Stimulated activated CD8-positive, alpha-beta memory T cell treated with anti-CD3 and anti-CD28 coated beads, Interleukin-4, amount 100 ng/mL, for 48 hours (primary cell): ENCODE data around the gene BEX3.
"Not testable (repeated sequence)": the region's sequence is repeated elsewhere in the genome, so short reads cannot be mapped to it uniquely, and the experiment has no call there.

Experiments used
- DNase-seq: peaks from one replicate; pipeline ENCODE4 v3.0.0-alpha.2; 2020

BEX3 gene

DNA sequence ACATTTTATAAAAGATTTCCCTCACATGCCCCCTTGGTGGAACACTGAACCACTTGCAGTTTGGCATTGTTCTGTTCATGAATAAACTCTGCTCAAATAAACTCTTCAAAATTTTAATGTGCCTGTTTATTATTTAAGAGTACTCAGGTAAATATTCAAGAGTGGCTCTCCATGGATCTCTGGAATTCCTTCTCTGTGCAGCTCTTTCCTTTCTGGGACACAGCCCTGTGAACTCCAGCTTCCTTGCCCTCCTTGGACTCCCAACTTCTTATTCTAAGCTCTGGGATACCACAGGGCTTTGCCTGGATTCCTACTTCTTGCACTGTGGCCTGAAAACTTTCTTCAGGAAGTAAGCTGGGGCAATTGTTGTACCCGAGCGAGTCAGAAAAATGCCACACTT lies 8.3 kb downstream of the BEX3 start:
- DNase-seq, result no peak

DNA sequence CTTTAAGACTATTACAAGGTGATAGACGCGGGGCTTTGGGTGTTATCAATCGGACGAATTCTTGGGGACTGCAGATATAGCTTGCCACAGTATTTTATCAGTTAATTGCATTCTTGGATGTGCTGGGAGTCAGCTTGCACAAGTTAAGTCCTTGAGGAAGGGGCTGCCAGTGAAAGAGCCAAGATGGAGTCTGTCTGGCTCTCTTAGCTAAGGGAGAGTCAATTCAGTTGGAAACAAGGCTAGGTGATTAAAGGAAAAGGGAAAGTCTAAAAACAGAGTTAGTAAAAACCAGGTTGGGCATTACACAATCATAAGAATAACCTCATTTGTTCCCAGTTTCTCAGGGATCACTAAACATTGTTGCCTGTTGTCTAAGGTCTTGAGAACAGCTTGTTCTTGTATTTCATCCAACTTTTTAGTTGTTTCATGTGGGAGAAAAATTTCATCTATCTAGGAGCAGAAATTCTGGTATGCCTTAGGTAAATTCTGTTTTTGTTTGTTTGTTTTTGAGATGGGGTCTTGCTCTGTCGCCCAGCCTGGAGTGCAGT lies 9.0 kb downstream of the BEX3 start:
- DNase-seq, result not testable (repeated sequence)

DNA sequence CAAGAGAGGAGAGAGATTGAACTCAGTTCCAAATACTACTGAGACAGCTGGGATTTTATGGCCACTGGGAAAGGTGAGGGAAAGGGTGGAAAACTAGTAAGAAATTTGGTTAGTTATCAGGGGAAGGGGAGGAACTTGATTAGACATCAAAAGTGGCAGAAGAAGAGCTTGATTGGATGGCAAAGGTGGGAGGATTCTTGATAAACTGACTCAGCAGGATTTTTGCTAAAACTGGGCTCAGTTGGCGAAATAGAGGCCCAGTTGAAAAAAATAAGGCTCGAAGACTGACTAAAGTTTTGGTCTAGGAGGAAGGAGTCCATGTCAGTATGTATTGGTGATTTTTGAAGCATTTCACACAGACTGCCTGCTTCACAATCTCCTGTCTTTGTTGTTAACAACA lies 10.0 kb downstream of the BEX3 start:
- no peak for DNase-seq

DNA sequence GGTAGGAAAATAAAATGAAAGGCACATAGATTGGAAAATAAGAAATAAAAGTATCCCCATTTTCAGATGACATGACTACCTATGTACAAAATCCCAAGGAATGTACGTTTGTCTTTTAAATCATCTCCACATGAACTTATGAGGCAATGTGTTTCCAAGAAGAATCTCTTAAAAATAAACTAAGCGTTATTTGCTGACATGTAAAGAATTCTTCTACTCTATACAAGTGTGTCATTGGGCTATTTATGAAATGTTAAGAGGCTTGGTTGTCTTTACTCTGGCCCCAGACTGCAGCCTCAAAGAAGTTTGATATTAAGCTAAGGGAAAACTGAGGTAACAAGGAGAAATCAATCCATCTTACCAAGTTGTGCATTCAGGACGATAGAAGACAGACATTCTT lies 17.1 kb downstream of the BEX3 start:
- DNase-seq, result no peak

DNA sequence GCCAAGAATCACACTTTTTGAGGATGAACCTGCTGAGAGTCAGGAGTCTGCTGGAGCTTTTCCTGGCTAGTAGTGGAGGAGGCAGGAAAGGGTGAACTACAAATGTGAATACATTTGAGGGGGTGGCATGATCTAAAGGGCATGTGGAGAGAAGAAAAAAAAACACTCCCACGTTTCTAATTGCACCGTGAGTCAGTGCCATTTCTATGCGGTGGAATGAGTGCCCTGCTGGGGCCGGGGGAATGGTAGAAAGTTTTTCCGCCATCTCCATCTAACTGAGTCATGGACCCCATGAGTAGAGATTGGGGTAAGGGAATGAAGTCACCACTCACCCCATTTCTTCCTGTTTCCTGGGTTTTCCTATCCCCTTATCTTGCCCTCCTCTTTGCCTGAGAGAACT lies 19.8 kb downstream of the BEX3 start:
- no peak for DNase-seq

DNA sequence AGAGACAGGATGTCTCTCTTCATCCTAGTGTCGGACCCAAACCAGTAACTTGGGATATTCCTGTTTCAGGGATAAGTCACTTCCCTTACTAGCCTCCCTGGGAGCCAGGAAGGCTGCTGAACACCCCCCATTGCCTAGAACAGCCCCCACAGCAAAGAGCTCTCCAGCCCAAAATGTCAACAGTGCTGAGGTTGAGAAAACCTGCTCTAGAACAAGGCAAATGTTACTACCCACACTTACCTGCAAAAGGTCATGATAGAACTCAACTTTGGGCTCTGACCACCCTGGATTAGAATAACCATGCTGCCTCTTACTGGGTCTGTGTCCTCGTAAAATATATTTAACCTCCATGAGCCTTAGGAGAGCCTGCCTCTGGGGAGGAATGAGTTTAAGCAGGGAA lies 20.3 kb downstream of the BEX3 start:
- DNase-seq, result no peak

DNA sequence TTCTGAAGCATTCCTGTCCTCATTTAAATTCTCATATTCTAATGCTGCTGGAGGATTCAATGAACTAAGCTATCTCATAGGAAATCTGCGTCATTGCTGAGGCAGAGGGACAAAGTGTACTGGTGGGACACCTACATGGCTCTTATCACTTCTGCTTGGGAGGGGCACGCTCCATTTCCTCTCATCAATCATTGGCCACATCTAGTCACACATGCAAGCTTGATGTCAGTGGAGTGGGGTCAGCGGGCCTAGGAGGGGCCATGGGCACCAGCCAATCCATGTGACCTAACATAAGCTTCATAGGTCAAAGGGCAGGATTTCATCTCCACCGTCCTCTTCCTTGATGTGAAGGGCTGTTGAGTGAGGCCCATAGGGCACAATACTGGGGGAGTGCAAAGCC lies 21.4 kb downstream of the BEX3 start:
- no peak for DNase-seq

DNA sequence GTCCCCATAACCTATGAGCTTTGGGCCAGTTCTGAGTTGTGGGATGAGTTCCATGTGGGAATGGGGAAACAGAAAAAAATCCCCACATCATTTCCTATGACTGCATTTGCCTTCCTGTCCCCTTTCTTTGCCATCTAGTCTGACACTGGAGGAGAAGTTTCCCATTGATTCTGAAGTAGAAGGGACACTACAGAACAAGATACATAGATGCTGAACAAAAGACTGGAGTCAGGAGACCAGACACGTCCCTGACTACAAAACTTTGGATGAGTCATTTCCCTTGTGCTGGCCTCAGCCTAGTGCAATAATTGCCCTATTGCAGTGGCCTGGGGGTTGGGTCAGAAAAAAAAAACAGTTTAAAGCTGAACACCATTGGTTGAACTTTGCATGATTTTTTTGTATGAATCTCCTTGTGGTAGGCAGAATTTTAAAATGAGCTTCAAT lies 22.1 kb downstream of the BEX3 start:
- no peak for DNase-seq

DNA sequence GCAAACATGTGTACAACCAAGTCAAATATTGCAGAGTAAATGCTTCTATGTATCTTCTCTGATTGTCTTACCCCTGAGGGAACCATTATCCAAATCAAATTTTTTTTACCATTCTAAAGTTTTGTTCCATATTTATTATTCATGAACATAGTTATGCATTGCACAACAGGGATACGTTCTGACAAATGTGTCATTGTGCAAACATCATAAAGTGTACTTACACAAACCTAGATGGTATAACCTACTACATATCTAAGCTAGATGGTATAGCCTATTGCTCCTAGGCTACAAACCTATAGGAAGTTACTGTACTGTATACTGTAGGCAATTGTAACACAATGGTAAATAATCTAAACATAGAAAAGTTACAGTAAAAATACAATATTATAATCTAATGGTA lies 23.4 kb downstream of the BEX3 start:
- no peak for DNase-seq

DNA sequence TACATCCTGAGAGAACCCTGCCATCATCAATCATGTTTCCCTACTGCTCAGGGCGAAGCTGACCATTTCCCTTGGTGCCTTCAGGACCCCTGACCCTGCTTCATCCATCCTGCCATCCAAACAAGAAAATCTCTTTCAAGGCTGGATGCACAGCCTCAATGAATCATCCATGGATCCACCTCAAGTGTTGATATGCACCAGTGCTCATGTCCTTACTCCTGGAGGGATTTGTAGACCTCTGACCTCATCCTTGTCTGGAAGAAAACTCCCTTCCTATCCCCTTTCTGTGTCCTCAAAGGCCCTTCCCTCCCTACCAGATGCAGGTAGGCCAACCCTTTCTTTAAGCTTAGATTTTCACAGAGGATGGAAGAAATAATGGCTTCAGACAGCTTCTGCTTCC lies 24.6 kb downstream of the BEX3 start:
- DNase-seq, result no peak

DNA sequence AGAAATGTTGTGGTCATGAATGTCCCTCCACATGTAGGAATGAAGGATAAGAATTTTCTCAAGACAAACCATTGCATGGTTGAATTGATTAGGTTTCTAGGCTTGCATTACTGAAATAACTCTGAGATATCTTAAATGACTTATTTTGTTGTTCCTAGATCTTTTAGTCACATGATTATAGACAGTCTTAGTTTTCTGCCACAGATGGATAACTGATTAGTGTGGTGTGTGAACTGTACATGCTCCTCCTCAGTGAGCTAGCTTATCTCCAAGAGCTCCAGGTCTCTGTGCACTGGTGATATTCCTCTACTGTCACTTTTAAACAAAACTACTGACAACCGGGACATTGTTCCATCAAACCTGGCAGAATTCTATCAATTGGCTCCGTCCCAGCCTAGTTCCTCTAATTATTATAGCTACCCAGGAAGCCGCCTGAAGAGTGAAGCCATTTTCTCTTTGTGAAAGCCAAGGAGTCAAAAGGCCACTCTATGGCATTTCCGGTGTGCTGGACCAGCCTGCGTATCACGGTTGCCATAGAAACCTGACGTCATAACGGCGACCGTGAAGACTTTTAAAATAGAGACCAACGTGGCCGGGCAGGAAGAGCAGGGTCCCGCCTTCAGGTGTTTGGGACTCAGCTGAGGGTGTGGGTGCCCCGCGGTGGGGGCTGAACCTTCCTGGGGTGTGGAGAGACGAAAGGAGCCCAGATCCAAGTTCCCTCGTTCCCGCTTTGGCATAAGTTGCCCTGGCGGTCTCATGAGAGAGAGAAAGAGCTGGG lies 28.1 kb downstream of the BEX3 start:
- DNase-seq, result peak; percentile 69

DNA sequence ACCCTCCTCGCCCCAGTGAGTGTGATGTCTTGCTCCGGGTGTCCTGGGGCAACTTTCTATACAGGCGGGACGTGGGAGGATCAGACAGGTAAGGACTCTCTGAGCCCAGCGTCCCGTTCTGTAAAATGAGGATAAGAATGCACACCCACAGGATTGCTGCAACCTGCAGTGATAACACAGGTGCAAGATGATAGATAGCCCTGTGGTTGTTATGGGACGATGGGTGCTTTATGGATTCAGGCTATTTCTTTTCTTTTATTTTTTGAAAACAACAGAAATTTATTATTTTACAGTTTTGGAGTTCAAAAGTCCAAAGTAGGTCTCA lies 28.6 kb downstream of the BEX3 start:
- DNase-seq, result no peak

DNA sequence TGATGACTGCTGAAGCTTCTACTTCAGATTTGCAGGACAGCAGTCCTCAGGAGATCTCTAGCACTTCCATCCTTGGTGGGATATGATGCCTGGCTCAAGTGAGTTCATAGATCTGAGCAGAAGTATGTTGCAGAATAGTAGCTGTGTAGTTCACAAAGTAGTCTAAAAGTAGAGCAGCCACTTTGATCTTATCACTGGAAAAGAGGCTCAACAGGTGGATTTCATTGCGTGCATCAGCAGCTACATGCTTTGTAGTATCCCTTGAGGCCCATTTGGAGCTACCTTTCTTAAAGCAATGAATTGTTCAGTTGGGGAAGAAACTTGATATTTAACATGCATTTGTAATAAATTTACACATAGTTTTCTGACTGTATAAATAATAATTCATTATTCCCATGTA lies 29.9 kb downstream of the BEX3 start:
- no peak for DNase-seq

DNA sequence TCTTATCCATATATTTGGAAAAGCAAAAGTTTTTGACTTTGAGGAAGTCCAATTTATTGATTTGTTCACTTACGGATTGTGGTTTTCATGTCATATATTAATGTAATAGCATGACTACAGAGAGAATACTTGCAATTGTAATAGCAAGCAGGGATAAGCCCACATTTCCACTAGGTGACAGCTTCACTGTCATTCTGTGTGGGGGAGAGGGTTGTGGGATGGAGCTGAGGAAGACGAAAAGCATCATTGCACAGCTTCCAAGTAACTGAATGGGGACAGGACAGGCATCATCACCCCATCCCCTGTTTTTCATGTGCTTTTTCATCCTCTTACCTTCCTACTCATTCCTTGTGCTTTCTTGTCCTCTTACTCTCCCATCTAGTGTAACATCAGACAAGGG lies 31.4 kb downstream of the BEX3 start:
- DNase-seq, result no peak

DNA sequence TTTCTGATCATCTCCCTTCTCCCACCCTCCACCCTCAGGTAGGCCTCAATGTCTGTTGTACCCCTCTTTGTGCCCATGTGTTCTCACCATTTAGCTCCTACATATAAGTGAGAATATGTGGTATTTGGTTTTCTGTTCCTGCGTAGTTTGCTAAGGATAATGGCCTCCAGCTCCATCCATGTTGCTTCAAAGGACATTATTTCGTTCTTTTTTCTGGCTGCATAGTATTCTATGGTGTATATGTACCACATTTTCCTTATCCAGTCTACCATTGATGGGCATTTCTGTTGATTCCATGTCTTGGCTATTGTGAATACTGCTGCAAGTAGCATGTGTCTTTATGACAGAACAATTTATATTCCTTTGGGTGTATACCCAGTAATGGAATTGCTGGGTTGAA lies 35.4 kb downstream of the BEX3 start:
- not testable (repeated sequence) for DNase-seq

DNA sequence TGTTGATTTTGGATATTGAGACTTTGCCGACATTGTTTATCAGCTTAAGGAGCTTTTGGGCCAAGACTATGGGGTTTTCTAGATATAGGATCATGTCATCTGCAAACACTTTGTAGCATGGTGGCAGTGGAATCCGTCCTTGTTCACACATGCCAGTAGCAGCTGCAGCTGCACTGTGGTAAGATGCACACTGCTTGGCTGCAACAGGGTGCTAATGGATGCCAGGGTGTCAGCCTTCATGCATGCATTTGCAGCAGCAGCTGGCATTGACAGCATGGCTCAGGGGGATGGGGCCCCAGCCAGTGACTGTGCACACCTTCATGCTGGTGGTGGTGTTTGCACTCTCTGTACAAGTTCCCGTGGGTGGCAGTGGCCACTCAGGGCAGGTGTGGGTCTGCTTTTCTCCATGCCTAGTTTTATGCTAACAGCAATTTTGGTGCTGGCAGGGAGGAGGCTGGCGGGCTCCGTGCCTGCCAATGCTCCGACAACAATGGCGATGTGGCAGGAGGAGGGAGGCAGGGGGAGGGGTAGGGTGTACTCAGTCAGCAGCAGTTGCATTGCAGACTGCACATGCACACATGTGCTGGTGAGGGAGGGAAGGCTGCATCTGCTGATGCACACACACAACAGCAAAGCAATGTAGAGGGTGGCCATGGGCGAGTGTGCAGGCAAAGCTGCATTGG lies 37.5 kb downstream of the BEX3 start:
- no peak for DNase-seq

DNA sequence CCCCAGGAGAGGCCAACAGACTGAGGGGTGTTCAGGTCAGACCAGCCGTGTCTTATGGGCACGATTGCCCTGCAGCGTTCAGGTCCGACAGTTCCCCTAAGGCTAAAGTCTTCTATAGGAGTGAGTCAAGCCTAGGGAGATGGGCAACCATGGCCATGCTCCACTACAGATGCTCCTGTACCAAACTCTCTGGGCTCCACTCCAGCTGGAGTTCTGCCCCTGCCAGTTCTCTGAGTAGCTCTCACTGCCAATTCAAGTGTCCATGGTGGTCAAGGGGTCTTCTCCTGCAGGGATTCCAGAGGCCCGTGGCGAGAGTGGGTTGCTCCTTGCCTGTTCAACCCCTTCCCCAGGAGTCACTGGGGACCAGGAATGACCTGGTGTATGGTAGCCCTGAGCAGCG lies 38.2 kb downstream of the BEX3 start:
- no peak for DNase-seq

DNA sequence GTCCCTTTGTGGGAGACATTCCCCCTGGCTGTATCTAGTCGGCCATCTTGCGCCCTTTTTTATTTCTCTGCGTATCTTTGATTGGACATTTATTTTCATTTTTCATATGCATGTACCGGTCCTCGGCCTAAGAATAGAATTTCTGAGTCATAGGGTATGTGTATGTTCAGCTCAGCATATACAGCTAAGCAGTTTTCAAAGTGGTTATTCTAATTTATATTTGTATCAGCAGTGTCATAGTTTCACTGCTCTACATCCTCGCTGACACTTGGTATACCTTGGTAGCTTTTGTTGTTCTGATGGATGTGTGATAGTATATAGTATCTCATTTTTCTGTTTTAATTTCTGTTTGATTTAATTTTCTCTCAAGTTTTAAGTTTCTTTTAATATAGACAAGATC lies 38.7 kb downstream of the BEX3 start:
- DNase-seq, result no peak

DNA sequence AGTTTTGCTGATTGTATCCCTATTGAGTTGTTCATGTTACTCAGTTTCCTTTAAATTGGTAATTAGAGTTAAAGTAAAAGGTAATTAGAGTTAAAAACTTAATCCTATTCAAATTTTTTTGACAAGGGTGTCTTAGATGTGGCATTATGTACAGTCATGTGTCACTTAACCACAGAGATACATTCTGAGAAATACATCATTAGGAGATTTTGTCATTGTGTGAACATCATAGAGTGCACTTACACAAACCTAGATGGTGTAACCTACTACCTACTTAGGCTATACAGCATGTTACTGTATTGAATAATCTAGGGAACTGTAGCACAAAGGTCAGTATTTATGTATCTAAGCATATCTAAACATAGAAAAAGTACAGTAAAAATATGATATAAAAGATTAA lies 39.2 kb downstream of the BEX3 start:
- DNase-seq, result no peak

DNA sequence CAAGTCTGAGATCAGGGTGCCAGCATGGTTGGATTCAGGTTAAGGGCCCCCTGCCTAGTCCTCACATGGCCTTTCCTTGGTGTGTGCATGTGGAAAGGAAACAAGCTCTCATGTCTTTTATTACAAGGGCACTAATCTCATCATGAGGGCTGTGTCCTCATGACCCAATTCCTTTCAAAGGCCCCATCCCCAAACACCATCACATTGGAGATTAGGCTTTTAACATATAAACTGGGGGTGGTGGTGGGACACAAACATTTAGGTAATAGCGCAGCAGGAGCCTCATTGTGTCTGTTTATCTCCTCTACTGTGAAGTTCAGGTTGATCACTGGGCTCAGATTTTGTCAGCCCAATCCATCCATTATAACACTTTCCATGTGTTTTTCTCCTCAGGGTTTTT lies 41.0 kb downstream of the BEX3 start:
- no peak for DNase-seq

DNA sequence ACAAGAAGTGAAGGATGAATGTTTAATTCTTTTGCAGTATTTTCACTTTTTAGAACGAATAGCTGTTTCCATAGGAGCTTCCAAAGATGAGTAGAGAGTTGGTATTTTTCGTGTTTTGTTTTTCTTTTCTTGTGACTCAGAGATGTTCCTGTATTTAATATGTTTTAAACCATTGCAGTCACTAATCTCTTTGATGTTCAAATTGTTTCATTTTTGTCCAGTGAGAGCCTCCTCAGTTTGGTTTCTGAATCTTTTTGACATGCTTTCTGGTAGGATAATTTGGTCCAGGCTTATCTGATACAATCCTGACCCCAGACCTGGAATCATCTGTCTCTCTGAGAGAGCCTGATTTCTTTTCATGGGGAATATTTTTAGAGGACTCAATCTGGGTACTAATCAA lies 41.6 kb downstream of the BEX3 start:
- DNase-seq, result no peak

DNA sequence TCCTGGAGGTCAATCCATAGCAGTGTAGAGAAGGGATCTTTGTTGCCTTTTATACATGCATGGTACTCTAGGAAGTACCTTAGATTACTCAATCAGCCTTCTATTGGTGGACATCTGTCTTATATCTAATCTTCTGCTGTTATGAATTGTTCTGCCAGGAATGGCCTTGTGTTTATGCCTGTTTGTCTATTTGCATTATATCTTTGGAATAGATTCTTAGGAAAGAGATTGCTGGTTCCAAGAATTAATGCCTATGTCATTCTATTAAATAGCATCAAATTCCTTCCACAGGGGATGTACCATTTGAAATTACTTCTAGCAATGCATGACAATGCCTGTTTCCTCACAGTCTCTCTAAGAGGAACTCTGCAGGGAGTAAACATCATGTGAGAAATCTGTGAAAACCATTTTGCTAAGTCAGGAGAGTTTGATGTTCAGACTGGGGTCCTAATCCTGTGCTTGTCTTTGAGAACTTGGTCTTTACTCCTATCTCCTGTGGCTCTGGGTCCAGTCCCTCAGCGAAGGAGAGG lies 42.5 kb downstream of the BEX3 start:
- no peak for DNase-seq

DNA sequence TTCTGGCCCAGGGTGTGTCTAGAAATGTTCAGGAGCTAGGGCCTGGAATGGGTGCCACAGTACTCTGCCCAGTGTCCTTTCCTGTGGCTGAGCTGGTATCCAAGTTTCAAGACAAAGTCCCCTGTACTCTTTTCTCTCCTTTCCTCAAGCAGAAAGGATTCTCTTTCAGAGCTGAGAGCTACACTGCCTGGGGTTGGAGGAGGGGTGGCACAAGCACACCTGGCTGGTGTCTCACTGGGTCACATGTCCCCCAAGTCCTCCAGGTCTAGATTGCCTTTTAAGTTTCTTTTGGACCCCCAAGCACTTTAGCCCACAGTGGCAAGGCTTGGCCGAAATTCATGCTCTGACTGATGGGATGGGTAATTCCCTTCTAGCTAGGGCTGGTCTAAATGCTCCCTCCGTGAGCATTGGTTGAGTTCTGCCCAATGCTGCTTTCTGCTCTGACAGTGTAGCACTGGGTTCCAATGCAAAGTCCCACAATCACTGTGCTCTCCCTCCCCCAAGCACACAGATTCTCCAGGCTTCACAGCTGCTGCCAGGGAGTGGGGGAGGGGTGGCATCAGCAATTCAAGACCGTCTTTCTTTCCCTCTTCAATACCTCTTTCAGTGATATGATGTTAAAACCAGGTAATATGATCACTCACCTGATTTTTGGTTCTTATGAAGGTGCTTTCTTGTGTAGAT lies 47.8 kb downstream of the BEX3 start:
- no peak for DNase-seq
